ENCODE data around the gene ALK.

The ALK gene

DNA sequence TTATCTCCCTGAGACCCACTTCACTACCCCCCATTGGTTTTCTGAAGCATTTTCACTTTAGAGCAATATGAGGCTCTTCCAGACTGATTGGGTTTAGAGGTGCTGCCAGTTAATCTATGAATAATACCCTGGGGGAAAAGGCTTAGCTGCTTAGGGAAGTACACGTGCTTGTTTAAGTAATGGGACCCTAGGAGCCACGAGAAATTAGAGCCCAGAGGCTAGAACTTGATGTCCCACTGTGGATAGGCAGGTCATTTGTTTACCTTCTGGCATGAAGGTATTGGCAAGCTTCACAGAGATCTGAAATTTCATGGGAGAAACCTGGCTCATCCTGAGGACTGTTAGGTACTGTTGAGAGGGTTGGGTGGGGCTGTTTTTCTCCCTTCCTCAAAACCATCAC lies 746.4 kb downstream of the ALK start:
- no peak for DNase-seq

DNA sequence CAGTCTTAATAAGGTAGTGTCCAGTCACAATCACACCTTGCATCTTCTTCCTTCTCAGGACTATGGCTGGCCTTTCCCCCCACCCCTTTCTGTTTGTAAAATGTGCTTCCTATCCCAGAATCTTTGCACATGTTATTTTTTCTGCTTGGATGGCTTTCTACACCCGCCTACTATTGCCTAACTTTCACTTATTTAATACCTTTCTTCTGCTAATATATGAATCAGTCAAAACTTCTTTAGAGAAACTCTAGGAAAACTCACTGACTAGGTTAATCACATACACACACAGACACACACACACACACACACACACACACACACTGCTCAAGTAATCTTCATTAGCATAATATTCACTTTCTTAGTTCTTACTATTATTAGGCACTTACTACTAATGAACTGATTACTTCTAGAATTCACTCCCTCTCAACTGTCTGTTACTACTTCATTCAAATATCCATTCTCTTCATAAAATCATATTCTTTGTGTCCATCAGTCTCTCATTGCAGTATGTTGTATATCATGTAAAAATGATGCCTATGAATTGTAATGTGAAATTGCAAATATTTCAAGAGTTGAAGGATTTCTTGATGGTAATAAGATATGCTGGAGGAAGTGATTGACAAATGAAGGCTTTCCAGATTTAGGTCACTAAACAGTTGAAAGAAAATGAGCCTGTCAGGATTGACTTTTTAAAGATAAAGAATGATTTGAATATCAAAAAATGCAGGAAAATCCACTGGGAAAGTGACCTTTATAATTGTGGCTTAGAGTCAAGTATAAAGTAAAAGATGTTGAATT lies 754.9 kb downstream of the ALK start:
- no peak for DNase-seq

DNA sequence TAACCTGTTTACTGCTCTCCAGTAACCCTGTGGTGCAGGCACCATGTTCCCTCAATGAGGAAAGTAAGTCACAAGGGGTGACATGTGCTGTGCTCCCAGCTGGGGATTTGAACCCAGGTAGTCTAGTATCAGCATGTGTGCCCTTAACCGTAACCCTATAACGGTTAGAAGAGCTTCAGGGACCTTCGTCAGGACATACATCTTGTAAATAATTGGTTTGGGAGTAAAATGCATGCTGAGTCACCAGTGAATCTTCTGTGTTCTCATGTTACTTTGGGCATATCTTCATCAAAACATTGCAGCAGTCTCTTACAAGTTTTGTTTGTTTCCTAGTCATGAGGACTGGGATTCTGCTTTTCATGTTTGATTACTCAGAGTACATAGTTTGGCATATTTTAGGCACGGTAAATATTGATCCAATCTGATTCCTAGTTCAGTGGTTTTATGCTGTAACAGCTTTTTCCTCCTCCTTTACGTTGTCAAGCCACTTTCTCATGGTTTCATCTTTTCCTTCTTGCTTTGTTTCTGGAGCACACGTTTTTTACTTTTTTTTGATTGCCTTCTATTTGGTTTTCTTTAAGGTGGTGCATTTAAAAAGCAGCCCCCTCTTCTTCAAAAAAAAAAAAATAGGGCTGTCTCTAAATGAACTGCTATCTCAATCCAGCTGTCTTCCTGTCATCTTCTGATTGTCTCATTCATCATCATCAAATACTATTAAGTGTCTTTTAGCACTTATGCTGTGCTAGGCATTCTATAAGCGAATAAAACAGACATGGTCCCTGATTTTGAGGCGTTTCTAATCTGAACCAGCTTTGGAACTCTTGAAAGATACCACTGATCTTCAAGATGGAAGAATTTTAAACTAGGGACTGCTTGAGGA lies 755.8 kb downstream of the ALK start:
- DNase-seq, result no peak

DNA sequence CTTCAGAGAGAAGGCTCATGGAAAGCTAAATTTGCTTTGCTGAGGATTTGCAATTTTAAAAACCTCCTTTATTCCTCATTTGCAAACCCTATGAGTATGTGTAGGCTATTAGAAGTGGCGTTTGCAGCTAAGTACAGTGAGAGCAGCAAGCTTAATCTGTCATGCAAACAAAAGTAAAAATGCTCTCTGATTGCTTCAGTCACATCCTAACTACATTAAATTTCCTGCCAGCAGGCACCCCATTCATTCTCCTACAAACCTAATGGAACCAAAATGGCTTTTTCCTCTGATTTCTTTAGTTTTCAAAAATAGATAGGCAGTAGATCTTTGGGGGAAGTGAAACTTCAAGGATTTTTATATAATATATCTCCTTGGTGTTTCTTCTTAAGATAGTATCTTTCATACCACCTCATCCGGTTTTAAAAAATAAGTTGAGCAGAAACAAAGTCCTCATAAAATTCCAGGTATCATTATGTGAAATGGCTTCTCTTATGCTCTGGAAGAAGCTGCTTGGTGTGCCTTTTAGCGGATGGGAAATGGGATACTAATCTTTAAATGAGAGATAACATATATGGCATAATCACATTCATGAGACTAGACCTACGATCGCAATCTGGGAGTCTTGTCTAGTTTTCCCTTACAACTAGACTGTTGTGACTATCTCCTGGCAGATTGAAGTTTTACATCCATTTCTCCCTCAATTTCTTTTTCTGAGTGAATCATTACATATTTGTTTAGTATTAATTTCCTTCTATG lies 757.1 kb downstream of the ALK start:
- no peak for DNase-seq

DNA sequence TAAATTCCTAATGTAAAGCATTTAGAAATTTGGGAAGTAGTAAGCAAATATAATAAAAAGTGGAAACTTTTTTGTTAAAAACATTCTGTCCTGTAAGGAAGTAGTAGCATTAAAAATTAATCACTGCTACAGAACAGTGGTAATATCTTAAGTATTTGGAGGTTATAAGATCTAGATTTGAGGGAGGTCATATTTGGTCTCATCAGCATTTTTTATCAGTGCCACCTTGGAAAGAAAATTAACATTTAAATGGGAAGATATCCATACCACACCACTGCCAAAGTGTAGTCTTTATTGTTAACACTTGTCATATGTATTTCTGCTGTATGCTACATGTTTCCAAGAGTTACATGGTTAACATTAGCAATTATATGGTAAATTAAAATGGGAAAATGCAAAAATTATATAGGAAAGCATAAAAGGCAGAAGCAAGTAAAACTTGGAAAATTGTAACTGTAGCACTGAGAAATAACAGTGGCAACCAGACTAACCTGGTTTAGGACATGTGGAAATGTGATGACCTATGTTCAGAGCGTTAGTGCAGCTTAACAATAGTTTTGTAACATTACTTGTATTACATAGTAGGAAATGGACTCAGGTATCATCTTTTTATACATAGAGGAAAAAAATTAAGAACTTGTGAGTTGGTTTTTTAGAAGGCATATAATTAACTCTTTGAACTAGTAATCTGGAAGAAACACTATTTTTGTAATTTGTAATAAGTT lies 759.0 kb downstream of the ALK start:
- DNase-seq, result no peak

DNA sequence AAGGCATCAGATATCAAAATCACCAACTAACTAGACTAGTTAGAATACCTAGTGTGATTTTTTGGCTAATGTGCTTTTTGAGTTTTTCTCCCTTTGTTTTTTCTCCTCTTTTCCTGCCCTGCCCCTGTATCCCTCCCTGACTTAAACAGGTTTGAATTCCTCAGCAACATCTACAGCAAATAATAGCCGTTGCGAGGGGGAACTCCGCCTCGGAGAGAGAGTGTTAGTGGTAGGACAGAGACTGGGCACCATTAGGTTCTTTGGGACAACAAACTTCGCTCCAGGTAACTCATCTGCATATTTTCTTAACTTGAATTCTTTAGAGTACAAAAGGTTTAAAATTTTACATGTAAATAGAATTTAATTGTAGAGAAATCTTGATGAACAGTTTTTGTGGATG lies 761.2 kb downstream of the ALK start:
- no peak for DNase-seq

DNA sequence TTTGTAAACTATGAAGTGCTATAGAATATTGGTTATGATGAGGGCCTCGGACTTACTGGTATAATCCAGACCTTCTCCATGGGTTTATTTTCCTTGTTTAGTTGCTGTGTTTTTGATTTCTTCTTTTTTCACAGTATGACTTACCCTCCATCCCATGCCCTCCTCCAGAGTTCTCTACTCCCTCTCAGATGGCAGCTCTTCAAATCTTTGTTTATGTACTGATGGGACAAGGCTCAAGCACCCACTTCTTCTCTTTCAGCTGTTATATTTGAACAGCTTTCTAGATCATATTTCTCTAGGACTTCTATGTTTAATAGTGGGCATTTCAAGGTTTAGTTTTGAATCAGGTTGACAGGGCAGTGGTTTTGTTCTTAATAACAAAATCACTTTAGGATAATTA lies 762.3 kb downstream of the ALK start:
- no peak for DNase-seq

DNA sequence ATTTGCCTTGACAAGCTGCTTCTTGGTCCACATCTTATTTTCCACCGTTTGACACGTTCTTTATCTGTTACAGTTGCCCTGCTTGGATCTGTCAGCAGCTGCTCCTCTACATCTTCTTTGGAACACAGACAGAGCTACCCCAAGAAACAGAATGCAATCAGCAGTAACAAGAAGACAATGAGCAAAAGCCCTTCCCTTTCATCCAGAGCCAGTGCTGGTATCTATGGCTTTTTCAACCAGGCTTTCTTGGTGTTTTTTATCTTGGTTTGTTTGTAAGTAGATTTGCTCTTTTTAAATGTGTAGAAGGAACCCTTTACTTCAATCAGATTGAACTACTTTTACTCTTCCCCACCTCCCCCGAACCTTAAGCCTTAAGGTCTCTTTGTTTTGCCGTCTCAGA lies 764.3 kb downstream of the ALK start:
- DNase-seq, result no peak

DNA sequence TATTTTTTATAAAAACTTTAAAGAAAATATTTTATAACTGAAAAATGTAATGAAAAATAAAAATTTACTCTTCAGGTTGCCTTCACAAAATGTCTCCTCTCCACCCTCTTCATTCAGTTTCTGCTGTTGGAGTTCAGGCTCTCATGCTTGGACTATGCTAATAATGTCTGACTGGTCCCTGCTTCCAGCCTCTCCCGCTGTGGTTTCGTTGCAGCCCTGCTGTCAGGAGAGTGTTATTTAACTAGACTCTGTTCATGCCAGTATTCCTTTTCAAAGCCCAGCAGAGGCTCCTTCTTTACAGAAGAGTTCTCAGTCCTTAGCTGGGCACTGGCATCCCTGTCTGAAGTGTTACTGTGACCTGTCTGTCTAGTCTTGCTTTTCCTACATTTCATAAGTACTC lies 765.8 kb downstream of the ALK start:
- DNase-seq, result no peak

DNA sequence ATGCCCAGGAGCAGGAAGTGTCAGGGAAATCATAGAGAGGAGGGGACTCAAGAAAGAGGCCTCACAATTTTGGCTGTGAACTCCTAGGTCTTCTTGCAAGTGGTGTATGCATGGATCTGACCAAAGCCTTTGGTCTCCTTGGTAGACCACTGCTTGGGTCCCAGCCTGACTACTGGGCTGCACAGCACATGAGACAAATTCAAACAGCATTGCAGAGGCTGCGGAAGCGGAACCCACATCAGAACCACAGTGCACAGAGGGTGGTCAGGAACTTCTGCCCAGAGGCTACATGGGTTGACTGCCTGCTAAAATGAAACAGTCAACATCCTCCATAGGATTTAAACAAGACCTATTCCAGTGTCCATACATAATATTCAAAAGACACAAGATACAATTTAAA lies 766.8 kb downstream of the ALK start:
- DNase-seq, result no peak

DNA sequence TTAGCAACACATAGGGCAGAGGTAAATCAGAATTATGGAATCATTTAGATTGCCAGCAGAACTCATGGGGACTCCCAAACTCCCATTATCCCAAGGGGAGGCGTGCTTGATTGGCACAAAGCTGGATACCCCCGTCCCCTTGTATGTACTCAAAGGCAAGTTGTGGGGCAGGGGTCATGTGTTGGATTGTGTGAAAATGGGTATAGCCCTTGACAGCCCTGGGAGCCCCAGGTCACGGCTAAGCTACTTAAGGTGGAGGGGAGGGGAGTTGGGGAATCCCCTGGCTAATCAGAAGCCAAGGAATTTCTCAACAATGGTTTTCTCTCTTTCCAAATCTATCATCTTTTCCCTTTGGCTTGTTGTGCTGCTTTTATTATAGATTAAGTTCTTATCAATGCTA lies 773.4 kb downstream of the ALK start:
- no peak for DNase-seq

DNA sequence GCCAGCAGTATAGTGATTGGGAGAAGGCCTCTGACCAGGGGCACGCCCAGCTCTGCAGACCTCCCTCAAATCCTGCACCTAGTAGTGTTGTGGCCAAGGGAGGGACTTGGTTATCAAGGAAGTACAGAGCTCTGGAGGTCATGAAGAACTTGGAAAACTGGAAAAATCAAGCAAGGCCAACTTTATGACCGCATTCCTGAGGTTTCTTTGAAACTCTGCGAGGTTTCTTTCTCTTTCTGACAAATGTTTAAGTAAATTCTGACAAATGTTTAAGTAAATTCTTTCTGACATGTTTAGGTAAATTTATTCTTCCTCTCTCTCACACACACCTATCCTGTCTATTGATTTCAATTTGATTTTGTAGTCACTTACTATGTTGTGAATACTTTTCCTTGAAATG lies 775.2 kb downstream of the ALK start:
- no peak for DNase-seq

DNA sequence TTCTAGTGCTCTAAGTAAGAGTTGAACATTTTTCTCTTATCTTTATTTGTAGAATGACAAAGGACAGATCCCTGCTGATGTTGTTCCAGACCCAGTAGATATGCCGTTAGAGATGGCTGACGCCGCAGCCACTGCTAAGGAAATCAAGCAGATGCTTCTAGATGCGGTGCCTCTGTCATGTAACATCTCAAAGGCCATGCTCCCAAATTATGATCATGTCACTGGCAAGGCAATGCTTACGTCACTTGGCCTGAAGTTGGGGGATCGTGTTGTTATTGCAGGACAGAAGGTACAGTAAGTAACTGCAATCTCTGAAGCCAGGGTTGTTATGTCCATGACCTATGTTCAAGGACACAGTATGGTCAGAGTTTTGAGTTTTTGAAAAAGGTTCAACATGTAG lies 777.7 kb downstream of the ALK start:
- DNase-seq, result no peak
